GM13976 (cell line): Measurements from ENCODE around the gene CFAP410.

Source experiments
- DNase-seq: peaks from one replicate; pipeline ENCODE4 v3.0.0; 2012; ENCODE audit warnings: low spot score
- CTCF ChIP-seq: IDR thresholded peaks from 2 replicates; pipeline ENCODE4 v1.5.1; 2012; ENCODE audit warnings: borderline replicate concordance, mild to moderate bottlenecking; ENCODE audit not compliant: insufficient read depth; ENCODE audit errors: extremely low read depth, missing control alignments, control extremely low read depth
- in situ Hi-C: fragments of 300-500 bp; cut with MboI; formaldehyde crosslinking; loops from one replicate; pipeline ENCODE4 v1.12.0; 2022; ENCODE audit warnings: low sequenced_read_pairs, mixed read lengths, inconsistent platforms; ENCODE audit not compliant: unreplicated experiment

Gene CFAP410

DNA sequence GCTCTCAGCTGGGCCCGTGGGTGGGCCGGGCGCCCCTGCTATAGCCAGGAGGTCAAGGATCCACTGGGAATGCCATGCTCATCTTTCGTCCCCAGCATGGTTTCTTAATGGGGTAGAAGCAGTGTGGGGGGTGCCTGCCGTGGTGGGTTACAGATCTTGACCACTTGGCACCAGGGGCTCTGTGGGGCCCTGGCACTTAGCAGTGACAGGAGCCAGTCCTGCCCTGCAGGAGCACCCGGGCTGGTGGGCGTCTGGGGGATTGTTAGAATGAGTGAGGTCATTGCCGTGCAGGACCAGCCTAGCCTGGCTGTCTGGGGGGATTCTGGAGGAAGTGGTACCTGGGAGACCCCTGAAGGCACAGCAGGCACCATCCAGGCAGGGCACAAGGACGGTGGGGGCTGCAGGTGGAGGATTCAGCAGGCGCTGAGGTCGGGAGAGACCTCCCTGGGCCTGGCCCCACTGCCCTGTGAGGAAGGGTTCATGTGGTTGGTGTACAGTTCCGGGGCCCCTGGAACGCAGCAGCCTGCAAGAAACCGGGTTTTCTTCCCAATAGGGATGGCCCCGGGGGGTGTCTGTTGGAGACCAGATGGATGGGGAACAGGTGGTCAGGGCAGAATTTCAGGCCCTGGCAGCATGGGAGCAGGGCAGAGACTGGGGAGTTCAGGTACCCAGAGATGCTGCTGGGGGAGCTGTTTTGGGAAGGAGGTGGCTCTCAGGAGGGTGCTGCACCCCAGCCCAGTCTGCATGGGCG, 48.7 kb downstream of the CFAP410 start:
- no peak for TF ChIP-seq CTCF
- no peak for DNase-seq
- in situ Hi-C loops, result loop anchor here (25.0 kb wide), 2 partner anchors 253 to 478 kb away; no protein-coding TSS in a partner anchor

DNA sequence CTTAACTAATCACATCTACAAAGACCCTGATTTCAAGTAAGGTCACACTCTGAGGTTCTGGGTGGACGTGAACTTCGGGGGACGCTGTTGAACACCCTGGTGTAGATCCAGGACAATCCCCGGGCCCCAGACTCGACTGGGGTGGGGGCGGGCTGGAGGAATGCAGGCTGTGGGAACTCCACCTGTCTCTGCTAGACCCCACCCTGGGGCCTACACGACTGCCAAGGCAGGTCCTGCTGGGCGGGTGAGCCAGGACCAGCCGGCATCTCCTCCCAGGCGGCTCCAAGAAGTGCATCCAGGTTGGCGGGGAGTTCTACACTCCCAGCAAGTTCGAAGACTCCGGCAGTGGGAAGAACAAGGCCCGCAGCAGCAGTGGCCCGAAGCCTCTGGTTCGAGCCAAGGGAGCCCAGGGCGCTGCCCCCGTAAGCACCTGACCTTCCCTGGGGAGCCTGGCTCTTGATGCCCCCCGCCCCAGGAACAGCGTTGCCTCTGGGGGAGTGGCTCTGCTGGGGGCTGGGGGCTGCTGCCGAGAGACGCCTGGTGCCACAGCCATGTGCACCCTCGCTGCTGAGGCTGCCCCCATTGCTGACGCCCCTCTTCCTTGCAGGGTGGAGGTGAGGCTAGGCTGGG, 49.7 kb downstream of the CFAP410 start:
- DNase-seq, result no peak
- in situ Hi-C loops, result loop anchor here (25.0 kb wide), 2 partner anchors 252 to 477 kb away; no protein-coding TSS in a partner anchor
- TF ChIP-seq CTCF, result no peak

DNA sequence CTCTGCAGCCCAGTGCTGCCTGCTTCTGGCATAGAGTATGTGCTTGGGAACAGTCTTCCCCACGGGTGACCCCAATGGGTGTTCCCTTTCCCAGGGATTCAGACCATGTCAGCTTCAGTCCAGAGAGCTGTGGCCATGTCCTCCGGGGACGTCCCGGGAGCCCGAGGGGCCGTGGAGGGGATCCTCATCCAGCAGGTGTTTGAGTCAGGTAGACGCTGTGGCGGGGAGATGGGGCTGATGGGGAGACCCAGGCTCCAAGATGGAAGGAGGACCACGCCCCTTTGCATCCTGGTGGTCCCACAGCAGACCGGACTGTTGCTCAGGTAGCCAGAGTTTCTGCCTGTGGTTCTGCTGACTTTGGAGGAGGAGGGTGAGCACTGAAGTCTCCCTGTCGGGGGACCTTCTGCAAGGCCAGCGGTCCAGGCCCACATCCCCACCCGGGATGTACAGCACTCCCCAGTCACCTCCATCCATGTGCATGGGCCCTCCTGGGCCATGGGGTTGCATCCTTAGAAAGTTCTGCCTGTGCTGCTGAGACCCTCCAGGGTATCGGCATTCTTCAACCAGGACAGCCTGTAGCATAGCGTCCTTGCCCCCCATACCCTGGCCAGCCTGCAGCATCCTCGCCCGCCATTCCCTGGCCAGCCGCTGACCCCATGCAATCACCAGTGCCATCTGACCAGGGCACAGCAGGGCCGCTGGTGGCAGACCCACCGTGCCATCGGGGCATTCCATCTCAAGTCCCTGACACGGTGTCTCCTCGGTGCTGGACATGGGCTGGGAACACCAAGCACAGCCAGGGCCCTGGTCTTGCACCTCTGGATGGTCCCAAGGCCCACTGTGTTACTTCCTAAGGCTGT, 50.7 kb downstream of the CFAP410 start:
- no peak for TF ChIP-seq CTCF
- in situ Hi-C loops, result loop anchor here (25.0 kb wide), 2 partner anchors 251 to 476 kb away; no protein-coding TSS in a partner anchor
- DNase-seq, result no peak

GRCh38 chr21:44286716-44287632, 52.2 kb downstream of the CFAP410 start:
- no peak for DNase-seq
- TF ChIP-seq CTCF, result no peak
- in situ Hi-C loops, result loop anchor here (25.0 kb wide), 2 partner anchors 250 to 475 kb away; no protein-coding TSS in a partner anchor

DNA sequence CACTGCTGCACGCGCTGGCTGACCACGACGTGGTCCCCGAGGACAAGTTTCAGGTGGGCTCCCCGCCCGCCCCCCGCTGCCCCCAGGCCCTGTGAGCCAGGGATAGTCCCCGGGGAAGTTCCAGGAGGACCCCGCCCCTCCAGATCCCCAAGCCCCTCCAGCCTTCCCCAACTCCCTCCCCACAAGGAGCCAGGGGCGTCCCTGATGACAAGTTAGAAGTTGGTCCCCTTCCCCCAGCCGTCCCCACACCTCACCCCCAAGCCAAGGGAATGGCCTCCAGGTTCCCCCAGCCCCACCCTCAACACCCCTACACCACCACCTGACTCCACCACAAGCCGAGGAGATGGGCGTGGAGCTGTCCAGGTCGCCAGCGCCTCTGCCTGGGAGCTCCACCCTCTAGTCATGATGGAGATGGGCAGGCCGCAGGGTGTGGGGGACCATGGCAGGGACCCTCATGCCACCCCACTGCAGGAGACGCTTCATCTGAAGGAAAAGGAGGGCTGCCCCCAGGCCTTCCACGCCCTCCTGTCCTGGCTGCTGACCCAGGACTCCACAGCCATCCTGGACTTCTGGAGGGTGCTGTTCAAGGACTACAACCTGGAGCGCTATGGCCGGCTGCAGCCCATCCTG, 53.0 kb downstream of the CFAP410 start:
- DNase-seq, result no peak
- in situ Hi-C loops, result loop anchor here (25.0 kb wide), 2 partner anchors 249 to 474 kb away; no protein-coding TSS in a partner anchor
- no peak for TF ChIP-seq CTCF
